NCI-H2029 (cell line): ENCODE data around the gene CFAP61.

Experiments
- DNase-seq: peaks from one replicate; lab custom pipeline; 2025; lab: John Stamatoyannopoulos, UW

The CFAP61 gene

DNA sequence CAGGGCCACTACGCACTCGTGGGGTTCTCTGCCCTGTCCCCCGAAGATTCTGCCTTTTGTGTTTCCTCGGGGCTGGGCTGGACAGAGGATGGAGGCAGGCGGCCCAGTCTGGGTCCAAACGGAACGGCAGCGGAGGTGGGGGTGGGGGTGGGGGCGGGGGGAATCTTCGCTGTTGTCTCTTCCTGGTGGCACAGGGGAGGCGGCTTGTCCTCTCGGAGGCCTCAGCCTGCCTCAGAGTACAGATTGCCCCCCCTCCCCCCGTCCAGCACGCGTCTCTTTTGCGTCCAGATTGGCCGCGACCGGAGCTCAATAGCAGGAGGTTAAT lies 314.2 kb downstream of the CFAP61 start:
- DNase-seq, result peak; percentile 86

DNA sequence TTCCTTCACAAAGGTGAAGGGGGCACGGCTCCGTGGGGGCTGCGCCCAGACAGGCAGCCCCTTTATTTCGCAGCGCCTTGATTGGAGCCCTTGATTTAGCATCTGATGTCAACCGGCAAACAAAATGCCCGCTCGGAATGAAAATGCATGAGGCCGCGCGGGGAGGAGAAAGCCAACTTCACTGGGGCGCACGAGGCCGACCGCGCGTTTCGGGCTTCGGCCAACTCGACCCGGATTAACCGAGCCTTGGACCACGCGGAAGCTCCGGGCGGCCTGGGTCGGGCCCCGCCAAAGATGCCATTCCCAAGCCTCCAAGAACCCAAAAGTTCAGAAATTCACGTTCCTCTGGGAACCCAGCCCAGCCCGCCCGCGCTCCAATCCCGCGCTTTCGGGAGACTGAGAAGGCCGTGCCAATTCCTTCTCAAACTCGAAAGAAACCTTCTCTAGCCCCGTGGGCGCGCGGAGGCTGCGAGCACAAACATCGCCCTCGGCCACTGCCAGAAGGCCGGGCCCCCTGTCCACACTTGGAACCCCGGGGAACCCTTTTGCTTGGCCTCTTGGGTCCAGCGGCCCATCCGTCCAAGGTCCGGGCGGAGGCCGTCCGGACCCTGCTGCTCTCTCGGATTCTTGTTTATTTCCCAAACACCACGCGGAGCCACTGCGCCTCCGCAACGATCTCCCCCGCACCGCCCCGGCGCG lies 314.7 kb downstream of the CFAP61 start:
- DNase-seq, result no peak

DNA sequence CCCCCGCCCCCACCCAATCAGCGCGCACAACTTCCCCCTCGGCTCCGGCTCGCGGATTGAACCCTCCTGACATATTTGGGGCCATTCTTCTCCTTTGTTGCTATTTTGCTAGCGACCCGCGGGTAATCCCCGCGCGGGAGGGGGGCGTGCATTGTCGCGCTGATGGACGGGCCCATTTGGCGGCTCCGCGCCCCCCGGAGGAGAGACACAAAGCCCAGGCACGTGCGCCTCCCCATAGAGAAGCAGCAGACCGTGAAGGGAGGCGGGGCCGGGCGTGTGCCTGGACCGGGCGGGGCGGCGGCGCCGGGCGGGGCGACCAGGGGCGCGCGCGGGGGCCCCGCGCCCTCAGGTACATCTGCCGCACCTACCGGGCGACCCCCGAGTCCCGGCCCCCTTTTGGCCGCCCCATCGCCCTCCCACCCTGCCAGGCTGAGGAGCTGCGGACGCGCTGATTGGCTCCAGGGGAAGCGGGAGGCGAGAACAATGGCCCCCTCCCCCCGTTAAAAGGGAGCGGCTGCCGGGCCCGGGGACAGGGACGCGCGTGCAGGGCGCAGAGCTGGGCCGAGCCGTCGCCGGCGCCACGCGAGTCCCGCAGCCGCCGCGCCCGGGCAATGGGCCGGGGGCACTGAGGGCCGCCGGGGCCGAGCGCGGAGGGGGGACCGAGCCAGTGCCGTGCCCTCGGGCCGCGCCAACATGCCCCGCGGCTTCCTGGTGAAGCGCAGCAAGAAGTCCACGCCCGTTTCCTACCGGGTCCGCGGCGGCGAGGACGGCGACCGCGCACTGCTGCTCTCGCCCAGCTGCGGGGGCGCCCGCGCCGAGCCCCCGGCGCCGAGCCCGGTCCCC lies 315.5 kb downstream of the CFAP61 start, which contains the start of gene INSM1:
INSM1 (plus strand) TSS at position 530 of the 843 bp plus-strand sequence; CDS start at position 694, 164 bp downstream.
- peak; percentile 99 for DNase-seq

DNA sequence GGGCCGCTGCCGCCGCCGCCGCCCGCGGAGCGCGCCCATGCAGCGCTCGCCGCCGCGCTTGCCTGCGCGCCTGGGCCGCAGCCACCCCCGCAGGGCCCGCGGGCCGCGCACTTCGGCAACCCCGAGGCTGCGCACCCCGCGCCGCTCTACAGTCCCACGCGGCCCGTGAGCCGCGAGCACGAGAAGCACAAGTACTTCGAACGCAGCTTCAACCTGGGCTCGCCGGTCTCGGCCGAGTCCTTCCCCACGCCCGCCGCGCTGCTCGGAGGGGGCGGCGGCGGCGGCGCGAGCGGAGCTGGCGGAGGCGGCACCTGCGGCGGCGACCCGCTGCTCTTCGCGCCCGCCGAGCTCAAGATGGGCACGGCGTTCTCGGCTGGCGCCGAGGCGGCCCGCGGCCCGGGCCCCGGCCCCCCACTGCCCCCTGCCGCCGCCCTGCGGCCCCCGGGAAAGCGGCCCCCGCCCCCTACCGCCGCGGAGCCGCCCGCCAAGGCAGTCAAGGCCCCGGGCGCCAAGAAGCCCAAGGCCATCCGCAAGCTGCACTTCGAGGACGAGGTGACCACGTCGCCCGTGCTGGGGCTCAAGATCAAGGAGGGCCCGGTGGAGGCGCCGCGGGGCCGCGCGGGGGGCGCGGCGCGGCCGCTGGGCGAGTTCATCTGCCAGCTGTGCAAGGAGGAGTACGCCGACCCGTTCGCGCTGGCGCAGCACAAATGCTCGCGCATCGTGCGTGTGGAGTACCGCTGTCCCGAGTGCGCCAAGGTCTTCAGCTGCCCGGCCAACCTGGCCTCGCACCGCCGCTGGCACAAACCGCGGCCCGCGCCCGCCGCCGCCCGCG lies 316.3 kb downstream of the CFAP61 start:
- no peak for DNase-seq

DNA sequence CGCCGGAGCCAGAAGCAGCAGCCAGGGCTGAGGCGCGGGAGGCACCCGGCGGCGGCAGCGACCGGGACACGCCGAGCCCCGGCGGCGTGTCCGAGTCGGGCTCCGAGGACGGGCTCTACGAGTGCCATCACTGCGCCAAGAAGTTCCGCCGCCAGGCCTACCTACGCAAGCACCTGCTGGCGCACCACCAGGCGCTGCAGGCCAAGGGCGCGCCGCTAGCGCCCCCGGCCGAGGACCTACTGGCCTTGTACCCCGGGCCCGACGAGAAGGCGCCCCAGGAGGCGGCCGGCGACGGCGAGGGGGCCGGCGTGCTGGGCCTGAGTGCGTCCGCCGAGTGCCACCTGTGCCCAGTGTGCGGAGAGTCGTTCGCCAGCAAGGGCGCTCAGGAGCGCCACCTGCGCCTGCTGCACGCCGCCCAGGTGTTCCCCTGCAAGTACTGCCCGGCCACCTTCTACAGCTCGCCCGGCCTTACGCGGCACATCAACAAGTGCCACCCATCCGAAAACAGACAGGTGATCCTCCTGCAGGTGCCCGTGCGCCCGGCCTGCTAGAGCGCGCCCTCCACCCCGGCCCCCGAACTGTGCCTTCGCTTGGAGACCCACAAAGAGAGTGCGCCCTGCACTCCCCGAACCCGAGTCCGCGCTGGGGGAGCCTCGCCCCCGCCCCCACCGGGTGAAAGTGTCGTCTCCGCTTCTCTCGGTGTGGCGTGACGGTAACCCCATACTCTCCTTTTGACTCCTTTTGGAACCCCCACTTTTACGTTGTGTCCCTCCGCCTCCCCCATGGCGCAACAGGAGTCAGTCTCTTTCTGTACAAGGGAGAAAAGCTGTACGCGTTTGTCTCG lies 317.1 kb downstream of the CFAP61 start:
- peak; percentile 58 for DNase-seq

DNA sequence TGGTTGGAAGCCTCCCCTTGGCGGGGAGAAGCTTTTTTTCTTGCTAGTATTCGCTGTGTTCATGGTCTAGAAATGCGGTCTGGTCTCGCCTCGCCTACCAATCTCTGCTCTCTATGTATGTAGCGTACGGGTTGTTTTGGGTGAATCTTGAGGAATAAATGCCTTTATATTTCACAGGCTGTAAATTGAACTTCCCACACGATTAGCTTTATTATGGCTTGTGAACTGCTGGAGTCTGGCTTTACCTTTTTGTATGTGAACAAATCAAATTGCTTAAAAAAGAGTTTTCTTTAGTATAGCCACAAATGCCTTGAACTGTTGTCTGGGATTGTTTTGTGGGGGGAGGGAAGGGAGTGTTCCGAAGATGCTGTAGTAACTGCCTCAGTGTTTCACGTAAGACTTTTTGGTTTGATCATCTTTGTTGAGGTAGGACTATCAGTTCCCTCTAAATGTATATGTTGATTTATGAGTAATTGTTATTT lies 317.8 kb downstream of the CFAP61 start:
- DNase-seq, result no peak

DNA sequence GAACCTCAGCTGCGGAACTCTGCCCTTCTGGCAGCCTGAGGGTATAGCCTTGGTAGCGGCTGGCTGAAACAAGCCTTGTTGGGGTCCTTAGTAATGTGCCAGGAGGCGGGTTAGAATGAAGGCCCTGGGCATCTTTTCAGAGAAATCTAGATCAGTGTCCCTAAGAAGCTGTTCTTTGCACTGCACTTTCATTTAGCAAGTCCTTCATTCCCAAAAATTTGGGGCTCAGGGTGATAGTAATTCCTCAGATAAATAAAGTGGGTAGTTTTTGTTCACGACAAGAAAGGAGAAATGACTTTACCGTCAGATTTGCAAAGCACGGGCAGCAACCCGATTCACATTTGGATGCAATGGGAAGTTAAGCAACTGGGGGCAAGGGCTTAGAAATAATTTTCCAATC lies 318.8 kb downstream of the CFAP61 start:
- DNase-seq, result no peak

DNA sequence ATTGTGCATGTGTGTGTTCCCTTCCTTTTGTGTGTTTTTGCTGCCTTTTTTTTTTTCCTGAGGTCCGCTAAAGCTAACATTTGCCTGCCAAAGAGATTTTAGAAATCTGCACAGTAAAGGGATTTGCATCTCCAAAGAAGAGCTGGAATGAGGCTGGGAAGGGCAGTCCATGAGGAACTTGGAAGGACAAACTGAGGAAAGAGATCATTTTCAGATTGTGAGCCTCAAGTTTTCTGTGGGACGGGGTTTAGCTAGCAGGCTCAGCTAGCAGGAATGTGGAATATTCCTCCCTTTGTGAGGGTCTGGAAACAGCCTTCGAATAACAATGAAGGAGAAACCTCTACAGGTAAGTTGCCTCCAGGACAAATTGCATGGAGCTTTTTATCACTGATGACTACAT lies 319.3 kb downstream of the CFAP61 start:
- DNase-seq, result no peak

DNA sequence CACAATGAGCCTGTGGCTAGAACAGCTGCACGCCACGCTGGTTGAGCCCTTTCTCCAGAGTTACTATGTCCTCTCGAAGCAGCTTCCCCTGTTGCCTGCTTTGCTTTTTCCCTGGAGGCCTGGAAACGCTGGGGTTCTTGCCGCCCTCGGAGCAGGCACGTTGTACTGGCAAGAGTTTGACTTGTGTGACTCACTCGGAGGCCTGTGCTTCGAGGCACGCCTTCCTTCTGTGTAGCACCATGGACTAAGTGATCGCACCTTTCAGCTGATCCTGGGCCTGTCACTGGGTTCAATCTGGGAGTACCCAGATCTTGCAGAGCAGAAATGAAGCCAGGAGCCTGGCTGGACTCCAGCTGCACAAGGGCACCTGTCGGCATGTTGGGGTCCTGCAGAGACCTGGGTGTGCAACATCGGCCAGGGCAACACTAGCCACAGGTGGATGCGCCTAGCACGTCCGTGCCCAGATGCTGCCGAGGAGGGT lies 320.8 kb downstream of the CFAP61 start:
- no peak for DNase-seq

DNA sequence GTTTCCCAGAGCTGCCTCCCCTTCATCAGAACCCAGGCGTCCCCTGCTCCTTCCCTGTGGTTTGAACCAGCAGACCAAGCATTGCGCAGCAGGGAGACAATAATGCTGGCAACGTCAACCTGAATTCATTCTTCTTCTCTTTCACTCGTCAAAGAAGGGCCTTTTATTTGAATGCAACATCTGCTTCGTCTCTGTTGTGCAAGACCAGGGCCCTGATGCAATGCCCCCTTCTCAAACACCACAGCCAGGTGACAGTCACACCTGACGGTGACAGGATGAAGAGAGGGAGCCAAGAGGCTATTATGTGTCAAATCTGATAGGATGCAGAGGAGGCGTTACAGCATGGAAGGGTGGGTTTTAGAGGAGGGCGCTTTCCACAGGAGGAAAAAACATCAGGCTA lies 323.5 kb downstream of the CFAP61 start:
- DNase-seq, result peak; percentile 95

DNA sequence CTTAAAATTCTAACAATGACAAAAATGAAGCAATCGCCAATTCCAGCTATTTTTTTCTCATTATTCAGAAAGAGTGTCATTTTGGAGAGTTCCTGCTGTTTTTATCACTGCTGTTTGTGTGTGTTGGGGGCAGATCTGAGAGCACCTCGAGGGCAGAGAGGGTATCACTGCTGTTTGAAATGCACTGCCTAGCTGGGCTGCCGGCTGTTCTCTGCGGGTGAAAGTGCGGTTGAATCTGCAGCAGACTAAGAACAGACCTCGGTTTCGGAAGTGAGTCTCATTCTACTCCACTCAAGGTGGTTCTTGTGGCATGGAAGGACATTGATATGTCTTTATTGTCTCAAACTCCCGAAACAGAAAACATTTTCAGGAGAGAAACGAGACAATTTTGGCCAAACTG lies 333.9 kb downstream of the CFAP61 start:
- no peak for DNase-seq

DNA sequence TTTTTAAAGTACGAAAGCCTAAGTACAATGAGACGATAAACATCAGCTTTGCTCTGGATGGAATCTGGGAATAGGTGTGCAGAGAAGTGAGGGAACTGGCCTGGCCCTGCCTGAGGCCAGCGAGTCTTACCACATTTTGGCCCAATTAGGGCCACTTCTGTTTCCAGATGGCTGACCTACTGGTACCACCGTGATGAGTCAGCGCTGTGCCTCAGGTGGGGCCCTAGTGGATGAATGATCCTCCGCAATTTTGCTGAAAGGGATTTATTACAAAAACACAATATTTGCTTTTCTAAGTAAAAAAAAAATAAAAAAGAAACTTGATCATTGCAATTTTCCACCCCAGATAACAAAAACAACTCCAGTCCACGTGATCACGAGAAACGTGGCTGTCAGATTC lies 338.1 kb downstream of the CFAP61 start:
- DNase-seq, result no peak

DNA sequence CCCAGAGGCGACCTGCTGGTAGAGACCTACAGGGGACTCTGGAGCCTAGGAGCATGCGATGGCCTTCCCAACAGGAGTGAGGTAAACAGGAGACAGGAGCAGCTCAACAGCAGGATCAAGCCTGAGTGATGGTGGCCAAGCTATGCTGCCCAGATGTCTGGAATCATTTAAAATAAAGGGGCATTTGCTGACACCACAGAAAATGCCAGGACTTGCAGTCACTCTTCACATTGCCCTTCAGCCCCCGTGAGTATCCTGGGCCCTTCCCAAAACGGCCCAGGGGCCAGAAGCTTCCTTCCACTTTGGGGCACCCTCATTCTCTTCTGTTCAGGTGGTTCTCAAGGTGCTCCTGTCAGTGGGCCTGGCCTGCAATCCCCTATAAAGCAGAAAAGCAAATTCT lies 338.8 kb downstream of the CFAP61 start:
- DNase-seq, result no peak

DNA sequence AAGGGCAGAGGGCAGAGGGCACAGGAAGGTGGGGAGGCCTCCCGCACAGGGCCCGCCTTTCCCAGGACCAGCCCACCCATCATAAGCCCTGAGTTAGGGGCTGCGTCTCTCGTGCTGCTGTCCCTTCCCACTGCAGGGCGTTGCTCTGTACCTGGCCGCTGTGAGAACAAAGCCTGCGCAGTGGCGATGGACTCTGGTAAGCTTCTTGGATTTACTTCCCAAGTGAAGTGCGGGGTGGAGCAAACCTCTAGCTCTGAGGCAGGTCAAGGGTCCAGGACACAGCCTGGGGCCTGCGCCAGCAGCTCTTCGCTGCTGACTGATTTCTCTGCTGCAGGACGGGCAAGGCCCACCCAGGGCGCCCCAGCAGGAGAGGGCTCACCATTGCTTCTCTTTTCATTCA lies 339.4 kb downstream of the CFAP61 start:
- no peak for DNase-seq

DNA sequence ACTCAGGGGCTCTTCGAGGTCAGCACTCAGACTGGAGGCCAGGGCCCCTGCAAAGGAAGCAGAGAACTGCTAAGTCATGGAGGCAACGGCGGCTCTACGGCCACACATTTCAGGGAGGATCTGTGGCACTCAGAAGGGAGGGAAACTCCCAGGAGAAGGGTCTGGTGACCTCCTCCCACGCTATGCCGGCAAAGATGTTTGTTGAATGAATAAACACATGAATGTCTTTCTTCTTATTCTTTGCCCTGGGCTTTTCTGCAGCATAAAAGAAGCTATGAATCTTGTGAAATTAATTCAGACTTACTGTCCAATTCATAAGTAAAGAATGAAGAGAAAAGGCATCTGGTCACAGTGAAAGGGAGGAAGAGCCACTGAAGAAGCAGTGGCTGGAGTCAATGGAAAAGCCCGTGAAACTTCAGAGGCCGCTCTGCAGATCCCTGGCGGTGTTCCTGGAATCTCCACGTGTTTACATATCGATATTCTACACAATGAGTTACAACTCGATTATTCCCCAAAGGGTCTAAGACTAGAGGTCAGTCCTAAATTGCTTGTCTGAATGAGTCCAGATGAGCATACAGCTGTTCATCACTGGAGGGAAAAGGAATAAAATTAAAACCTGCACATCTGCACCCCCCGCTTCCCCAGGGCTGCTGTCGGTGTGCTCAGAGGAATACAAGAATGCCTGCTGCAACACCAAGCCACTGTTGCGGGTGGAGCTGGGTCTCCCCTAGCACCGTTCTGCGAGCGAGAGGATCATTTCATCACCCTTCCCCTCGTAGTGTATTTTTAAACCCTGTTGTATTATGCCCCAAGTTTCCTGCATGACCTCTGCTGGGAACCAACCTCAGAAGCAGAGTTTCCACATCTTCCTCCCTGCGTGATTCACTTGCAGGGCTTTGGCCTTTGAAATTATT lies 341.1 kb downstream of the CFAP61 start:
- DNase-seq, result no peak

DNA sequence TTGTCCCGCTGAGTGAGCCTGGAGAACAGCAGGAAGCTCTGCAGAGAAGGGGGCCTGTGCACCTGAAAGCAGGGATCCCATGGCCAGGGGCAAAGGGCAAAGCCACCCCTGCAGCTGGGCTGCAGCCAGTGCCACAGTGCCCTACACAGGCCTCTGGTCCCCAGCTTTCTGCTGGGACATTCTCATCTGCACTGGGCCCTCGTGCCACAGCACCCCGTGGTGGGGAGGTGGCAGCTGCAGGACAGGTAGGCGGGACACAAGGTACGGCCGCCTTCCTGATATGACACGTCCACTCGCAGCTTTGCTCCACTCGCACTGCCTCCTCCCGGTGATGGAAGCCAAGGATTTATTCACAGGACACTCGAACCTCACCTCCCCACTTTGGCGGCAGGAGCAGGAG lies 342.8 kb downstream of the CFAP61 start:
- no peak for DNase-seq

DNA sequence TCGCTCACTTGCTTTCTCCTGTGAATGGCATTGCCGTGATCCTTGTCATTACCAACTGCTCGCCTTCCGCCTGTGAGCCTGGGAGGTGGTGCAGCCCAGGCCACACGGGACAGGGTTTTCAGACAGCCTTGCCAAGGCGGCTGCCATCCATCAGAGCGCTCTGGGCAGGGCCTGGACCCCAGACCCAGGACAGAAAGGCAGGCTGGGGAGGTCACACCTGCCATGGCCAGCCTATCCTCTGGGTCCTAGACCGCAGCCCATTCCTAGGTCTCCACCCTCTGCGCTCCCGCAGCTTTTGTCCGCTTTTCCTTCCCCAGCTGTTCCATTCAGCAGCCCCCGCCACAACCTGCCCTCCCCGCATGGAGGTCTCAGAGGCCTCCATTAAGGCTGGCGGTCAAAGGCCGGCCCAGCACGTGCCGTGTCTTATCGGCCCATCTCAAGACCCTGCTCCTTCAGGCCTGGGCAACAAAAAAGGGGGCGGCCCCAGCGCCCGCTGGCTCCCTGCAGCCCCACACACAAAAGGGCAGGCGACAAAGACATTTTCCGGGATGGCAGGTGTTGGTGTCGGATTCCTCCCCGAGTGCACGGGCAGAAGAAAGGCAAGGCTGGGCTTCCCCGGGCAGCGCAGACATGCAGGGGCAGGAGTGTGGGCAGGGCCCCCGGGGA lies 343.7 kb downstream of the CFAP61 start:
- DNase-seq, result peak; percentile 66

DNA sequence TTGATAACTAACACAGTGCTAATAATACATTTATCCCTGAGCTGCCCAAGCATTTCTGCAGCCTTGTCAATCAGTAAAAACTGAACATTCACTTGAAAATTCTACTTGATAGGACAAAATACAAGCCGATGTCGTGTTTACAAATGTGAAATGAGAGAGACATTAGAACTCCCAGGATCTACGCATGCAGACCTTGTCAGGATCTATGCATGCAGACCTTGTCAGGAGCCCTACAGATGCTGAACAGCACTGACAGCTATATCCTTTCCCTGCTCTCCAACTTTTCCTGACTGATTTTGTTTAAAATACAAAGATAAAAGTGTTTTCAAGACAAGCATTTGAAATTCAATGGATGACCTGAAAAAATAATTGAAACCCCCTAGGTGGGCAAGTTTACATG lies 344.5 kb downstream of the CFAP61 start:
- DNase-seq, result no peak

DNA sequence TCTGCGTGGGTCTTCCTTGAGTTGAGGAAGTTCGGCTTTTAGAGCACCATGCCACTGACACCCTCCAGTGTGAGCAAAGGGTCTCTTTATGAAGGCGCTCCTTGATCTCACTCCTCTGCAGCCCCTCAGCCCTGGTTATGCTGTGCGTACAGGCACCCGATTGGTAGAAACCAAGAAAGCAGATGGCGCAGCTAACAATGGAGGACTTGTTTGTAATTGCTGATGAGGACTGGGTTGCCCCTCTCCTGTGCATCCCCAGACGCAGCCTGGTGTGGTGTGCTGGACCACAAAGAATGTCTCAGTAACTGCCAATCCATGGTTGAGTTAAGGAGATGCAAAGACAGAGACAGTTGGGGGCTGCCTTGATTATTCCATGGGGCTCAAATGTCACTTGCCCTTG lies 345.8 kb downstream of the CFAP61 start:
- no peak for DNase-seq
